ENCODE results near the gene PHACTR2.

GRCh38 chr6:143778926-143779325 is 101.2 kb downstream of the PHACTR2 start:
- TF ChIP-seq CTCF (IDR thresholded peaks at IDR 0.05; ENCODE audit: borderline replicate concordance, extremely low read depth, low read length, poor library complexity, severe bottlenecking) (no peak), EZH2 (IDR thresholded peaks at IDR 0.05; ENCODE audit: borderline replicate concordance, low read depth, low read length, severe bottlenecking) (no peak)
